Stimulated activated CD8-positive, alpha-beta memory T cell treated with anti-CD3 and anti-CD28 coated beads, Interleukin-7, amount 100 ng/mL, for 1 hour (primary cell): ENCODE results near the gene AMIGO2.
"Not testable (repeated sequence)": the region's sequence is repeated elsewhere in the genome, so short reads cannot be mapped to it uniquely, and the experiment has no call there.

Experiments
- DNase-seq, 2 donors: peaks; one replicate each; pipeline ENCODE4 v3.0.0-alpha.2; 2020; ENCODE audit warnings: low read depth in 2 of 2

AMIGO2 gene

GRCh38 chr12:47073951-47074350 lies 5.8 kb downstream of the AMIGO2 start:
- DNase-seq = no peak

- DNase-seq = no peak
Measured at GRCh38 chr12:47071241-47071852, 8.4 kb downstream of the AMIGO2 start.

GRCh38 chr12:47070310-47070709 lies 9.4 kb downstream of the AMIGO2 start:
- no peak for DNase-seq

GRCh38 chr12:47068539-47068938 lies 11.2 kb downstream of the AMIGO2 start:
- DNase-seq = no peak

GRCh38 chr12:47067771-47068431 lies 11.9 kb downstream of the AMIGO2 start:
- no peak for DNase-seq

- DNase-seq = no peak
Measured at GRCh38 chr12:47067176-47067575, 12.6 kb downstream of the AMIGO2 start.

- no peak for DNase-seq
Measured at GRCh38 chr12:47066278-47067025, 13.3 kb downstream of the AMIGO2 start.

GRCh38 chr12:47065546-47065945 lies 14.2 kb downstream of the AMIGO2 start:
- DNase-seq = no peak

GRCh38 chr12:47058640-47059039 lies 21.1 kb downstream of the AMIGO2 start:
- DNase-seq = not testable (repeated sequence)

GRCh38 chr12:47056944-47057343 lies 22.8 kb downstream of the AMIGO2 start:
- not testable (repeated sequence) for DNase-seq

GRCh38 chr12:47055856-47056255 lies 23.9 kb downstream of the AMIGO2 start:
- DNase-seq = not testable (repeated sequence)

- DNase-seq = no peak
Measured at GRCh38 chr12:47054659-47055058, 25.1 kb downstream of the AMIGO2 start.

- no peak for DNase-seq
Measured at GRCh38 chr12:47053961-47054360, 25.8 kb downstream of the AMIGO2 start.

GRCh38 chr12:47052274-47052673 lies 27.5 kb downstream of the AMIGO2 start:
- DNase-seq = no peak

GRCh38 chr12:47051291-47051690 lies 28.5 kb downstream of the AMIGO2 start:
- not testable (repeated sequence) for DNase-seq

GRCh38 chr12:47048541-47048940 lies 31.2 kb downstream of the AMIGO2 start:
- DNase-seq = no peak

- DNase-seq = no peak
Measured at GRCh38 chr12:47041327-47041726, 38.4 kb downstream of the AMIGO2 start.

GRCh38 chr12:47039756-47040155 lies 40.0 kb downstream of the AMIGO2 start:
- no peak for DNase-seq

- no peak for DNase-seq
Measured at GRCh38 chr12:47039079-47039478, 40.7 kb downstream of the AMIGO2 start.

GRCh38 chr12:47038270-47038748 lies 41.5 kb downstream of the AMIGO2 start:
- DNase-seq = no peak

GRCh38 chr12:47035484-47035883 lies 44.3 kb downstream of the AMIGO2 start:
- DNase-seq = no peak

GRCh38 chr12:47034661-47035060 lies 45.1 kb downstream of the AMIGO2 start:
- no peak for DNase-seq
